HUES6 (cell line): ENCODE data around the gene COG5.

Experiments used
- H3K27ac ChIP-seq: 2 replicates; pipeline ENCODE4 v1.7.0; 2013; ENCODE audit warnings: low read depth, mild to moderate bottlenecking, low read length, inconsistent platforms
- H3K27me3 ChIP-seq: 2 replicates; pipeline ENCODE4 v1.6.1; 2013; ENCODE audit warnings: low read length; ENCODE audit not compliant: control insufficient read depth, insufficient read depth
- H3K36me3 ChIP-seq: 2 replicates; pipeline ENCODE4 v1.6.1; 2013; ENCODE audit warnings: low read length; ENCODE audit not compliant: control insufficient read depth, insufficient read depth
- H3K4me1 ChIP-seq: 2 replicates; pipeline ENCODE4 v1.6.1; 2013; ENCODE audit warnings: low read length; ENCODE audit not compliant: control insufficient read depth, insufficient read depth
- H3K4me3 ChIP-seq: 2 replicates; pipeline ENCODE4 v1.5.1; 2013; ENCODE audit warnings: low read depth, low read length
- H3K9ac ChIP-seq: one replicate; pipeline ENCODE4 v1.6.1; 2013; ENCODE audit warnings: mild to moderate bottlenecking, low read length
- H3K9me3 ChIP-seq: 2 replicates; pipeline ENCODE4 v1.6.1; 2013; ENCODE audit warnings: low read depth, low read length; ENCODE audit not compliant: control insufficient read depth, insufficient read depth

COG5 gene

DNA sequence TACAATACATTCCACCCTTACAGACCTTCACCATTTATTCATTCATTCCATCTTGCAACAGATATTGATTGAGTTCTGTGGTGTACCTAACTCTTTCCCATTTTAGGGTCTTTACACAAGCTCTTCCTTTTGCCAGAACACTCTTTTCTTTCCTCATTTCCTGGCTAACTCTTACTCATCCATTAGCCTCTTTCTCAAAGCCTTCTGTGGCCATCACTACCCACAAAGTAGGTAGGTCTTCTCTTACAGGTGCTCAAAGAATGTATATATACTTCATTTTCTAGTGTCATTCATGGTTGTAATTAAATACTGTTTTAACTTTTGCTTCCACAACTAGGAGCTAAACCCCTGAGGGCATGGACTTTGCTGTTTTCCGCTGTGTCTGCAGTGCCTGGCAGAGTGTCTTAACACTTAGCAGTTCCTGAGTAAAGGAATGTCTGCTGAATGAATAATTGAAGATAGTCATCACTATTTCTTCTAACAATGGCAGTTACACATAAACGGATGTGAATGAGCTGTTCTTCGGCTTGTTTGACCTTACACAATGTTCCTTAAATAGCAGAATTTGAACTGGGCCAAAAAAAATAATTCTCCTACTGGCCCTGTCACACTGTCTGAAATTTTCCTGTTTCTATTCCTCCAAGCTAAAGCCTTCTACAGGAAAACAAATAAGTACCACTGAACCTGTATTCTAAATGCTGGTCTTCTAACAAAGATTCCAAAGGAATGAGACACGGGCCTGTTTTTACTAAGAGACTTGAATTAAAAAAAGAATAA lies 31.4 kb upstream of the COG5 start:
- Histone ChIP-seq H3K27me3 (no peaks in the 10 kb centered on the region), H3K27ac (no peak overlapping the region), H3K9me3 (no peaks in the 10 kb centered on the region), H3K9ac (no peak overlapping the region), H3K4me1 (no peaks in the 10 kb centered on the region; the same call in 1 of the 2 replicates), H3K36me3 (peaks cover 5% of the 10 kb centered on the region; the same call in 1 of the 2 replicates), H3K4me3 (no peak overlapping the region)

DNA sequence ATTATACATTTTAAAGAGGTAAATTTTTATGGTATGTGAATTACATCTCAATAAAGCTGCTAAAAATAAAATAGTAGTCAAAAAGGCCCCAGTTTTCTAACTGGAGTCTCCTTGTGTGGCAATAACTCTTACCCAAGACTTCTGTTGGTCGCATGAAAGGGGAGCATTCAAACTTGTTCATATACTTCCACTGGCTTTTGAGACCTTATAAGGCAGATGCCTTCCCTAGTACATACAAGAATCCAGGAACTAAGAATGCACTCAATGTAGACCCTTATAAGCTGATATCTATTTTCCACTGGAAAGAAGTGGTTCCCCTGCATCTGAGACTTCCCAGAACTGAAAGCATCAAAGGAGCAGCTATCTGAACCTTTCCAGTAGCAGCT lies 29.3 kb upstream of the COG5 start:
- Histone ChIP-seq H3K9me3 (peaks cover 7% of the 10 kb centered on the region; the same call in 1 of the 2 replicates), H3K36me3 (peaks cover 5% of the 10 kb centered on the region; the same call in 1 of the 2 replicates), H3K4me3 (no peak overlapping the region), H3K27ac (no peak overlapping the region), H3K4me1 (no peaks in the 10 kb centered on the region; the same call in 1 of the 2 replicates), H3K9ac (no peak overlapping the region), H3K27me3 (no peaks in the 10 kb centered on the region)

DNA sequence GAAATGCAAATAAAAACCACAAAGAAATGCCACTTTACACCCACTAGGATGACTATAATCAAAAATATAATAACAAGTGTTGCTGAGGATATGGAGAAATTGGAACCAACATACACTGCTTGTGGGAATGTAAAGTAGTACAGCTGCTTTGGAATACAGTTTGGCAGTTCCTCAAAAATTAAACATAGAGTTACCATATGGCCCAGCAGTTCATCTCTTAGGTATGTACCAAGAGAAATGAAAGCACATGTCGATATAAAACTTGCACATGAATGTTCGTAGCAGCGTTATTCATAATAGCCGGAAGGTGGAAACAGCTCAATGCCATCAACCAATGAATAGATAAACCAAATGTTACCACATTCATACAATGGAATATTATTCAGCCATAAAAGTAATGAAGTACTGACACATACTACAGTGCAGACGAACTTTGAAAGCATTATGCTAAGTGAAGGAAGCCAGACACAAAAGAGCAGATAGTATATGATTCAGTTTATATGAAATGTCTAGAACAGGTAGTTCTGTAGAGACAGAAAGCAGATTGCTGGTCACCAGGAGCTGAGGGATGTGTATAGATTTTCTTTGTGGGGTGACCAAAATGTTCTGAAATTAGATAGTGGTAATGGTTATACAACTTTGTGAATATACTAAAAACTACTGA lies 28.8 kb upstream of the COG5 start:
- no peak overlapping the region for H3K4me3 ChIP-seq

DNA sequence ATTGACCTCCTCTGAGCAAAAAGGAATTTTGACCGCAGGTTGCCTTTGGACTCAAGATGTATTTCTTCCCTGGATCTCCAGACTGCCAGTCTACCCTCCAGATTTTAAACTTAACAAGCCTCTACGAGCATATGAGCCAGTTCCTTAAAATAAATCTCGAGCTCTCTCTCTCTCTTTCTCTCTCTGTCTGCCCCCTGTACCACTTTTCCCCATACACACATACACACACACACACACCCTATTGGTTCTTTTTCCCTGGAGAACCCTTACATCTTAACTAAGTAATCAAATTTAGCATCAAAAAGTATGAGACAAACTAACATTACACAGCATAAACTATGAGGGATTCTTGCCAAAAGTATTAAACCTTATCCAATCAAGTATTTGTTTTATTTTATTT lies 27.7 kb upstream of the COG5 start:
- no peak overlapping the region for H3K4me3 ChIP-seq
- peaks cover 7% of the 10 kb centered on the region; the same call in 1 of the 2 replicates for H3K9me3 ChIP-seq
- H3K4me1 ChIP-seq = no peaks in the 10 kb centered on the region
- no peaks in the 10 kb centered on the region for H3K27me3 ChIP-seq
- peaks cover 9% of the 10 kb centered on the region for H3K36me3 ChIP-seq
- no peak overlapping the region for H3K27ac ChIP-seq
- H3K9ac ChIP-seq = no peak overlapping the region

More for the DNA sequence above, 28.8 kb upstream of the COG5 start:
- Histone ChIP-seq H3K27me3 (no peaks in the 10 kb centered on the region), H3K4me1 (no peaks in the 10 kb centered on the region; the same call in 1 of the 2 replicates), H3K27ac (no peak overlapping the region), H3K36me3 (peaks cover 5% of the 10 kb centered on the region; the same call in 1 of the 2 replicates), H3K9ac (no peak overlapping the region), H3K9me3 (peaks cover 7% of the 10 kb centered on the region; the same call in 1 of the 2 replicates)

DNA sequence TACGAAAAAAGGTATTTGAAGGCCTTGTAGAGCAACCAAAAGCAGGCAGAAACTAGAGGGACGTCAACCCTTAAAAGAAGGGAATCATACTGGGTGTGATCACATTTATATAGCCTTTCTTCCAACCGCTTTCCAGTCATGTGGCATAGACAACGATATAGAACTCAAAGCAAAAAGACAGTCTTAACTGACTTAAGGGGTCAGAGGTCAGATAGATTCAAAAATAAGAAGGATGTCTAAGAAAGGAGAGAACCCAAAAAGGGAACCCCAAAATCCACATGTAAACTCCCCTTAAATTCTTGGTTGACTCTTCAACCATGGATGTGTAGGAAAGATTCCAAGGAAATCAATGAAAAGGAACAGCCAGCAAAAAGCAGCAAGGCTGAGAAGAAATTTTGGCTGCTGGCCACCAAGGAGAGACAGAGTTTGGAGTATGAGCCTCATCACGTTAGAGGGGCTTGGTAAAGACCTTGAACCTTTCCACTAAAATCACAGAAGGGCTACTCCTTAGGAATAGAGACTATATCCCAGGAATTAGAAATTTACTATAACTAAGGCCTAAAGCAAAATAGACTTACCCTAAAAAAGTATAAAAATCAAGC lies 24.9 kb upstream of the COG5 start:
- Histone ChIP-seq H3K9ac (no peak overlapping the region), H3K4me1 (no peaks in the 10 kb centered on the region), H3K27ac (no peak overlapping the region), H3K36me3 (peaks cover 10% of the 10 kb centered on the region), H3K9me3 (peaks cover 7% of the 10 kb centered on the region; the same call in 1 of the 2 replicates), H3K4me3 (no peak overlapping the region), H3K27me3 (no peaks in the 10 kb centered on the region)

DNA sequence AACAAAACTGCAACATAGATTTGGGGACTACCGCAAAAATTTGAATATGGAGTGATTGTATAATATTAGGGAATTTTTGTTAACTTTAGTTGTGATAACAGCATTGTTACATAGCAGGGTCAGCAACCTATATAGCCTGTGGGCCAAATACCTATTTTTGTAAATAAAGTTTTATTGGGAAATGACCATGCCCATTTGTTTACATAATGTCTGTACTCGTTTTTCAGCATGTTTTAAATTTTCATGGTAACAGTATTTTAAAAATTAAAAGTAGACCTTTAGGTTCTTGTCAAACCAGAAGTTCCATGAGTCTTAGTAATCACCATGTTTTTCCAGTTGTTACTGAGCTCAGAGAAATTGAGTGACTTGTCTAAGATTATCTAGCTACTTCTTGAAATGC lies 21.0 kb upstream of the COG5 start:
- no peak overlapping the region for H3K27ac ChIP-seq
- H3K36me3 ChIP-seq = peaks cover 10% of the 10 kb centered on the region
- no peaks in the 10 kb centered on the region for H3K27me3 ChIP-seq

DNA sequence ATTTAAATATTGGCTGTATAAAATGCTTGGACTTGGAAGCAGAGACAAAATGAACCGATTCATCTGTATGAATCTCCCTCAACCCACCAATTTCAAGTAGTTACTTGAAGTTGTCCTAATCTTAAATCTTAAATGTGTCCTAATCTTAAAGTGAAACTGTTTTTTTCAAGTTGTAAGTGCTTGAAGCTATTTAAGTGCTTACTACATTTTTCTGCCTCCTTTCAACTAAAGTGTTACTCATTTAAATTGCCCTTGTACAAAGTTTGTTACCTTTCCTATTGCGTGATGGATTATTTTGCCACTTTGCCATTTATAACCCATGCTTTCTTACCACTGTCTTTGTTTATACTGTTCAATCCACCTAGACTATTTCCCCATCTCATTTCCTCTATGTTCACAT lies 19.2 kb upstream of the COG5 start:
- no peak overlapping the region for H3K9ac ChIP-seq
- H3K4me1 ChIP-seq = no peaks in the 10 kb centered on the region
- no peak overlapping the region for H3K27ac ChIP-seq
- no peaks in the 10 kb centered on the region for H3K27me3 ChIP-seq
- H3K36me3 ChIP-seq = peaks cover 10% of the 10 kb centered on the region
- no peaks in the 10 kb centered on the region for H3K9me3 ChIP-seq
- no peak overlapping the region for H3K4me3 ChIP-seq

More for the DNA sequence above, 21.0 kb upstream of the COG5 start:
- Histone ChIP-seq H3K9ac (no peak overlapping the region), H3K9me3 (peaks cover 7% of the 10 kb centered on the region; the same call in 1 of the 2 replicates), H3K4me1 (no peaks in the 10 kb centered on the region), H3K4me3 (no peak overlapping the region)

DNA sequence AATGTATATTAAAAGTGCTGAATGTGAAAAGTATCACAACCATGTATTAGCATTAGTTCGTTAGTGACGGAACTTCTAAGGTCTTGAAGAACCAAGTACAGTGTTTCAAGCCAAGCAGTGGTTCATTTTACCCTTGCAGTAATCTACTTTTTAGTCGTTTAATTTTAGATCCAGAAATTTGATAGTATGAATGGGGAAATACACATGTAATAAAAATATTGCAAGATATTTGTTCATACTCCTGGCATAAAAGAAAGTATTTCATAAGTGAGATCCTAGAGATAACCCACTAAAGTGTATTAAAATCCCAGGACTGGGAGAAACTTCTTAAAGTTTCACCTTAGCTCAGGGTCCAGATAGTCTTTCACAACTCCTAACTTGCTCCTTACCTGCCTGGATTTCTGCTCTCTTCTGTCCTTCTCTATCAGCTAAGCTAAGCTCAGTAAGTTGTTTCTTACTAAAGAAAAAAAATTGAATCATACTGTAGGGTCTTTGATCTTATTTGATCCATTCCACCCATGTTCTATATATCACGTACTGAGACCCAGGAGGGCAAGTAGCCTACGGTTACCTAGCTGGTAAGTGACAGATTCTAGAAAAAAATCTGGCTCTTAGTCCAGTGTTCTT lies 17.8 kb upstream of the COG5 start:
- Histone ChIP-seq H3K9me3 (no peaks in the 10 kb centered on the region), H3K9ac (no peak overlapping the region), H3K36me3 (peaks cover 13% of the 10 kb centered on the region), H3K4me3 (no peak overlapping the region), H3K27me3 (no peaks in the 10 kb centered on the region), H3K27ac (no peak overlapping the region), H3K4me1 (no peaks in the 10 kb centered on the region)

DNA sequence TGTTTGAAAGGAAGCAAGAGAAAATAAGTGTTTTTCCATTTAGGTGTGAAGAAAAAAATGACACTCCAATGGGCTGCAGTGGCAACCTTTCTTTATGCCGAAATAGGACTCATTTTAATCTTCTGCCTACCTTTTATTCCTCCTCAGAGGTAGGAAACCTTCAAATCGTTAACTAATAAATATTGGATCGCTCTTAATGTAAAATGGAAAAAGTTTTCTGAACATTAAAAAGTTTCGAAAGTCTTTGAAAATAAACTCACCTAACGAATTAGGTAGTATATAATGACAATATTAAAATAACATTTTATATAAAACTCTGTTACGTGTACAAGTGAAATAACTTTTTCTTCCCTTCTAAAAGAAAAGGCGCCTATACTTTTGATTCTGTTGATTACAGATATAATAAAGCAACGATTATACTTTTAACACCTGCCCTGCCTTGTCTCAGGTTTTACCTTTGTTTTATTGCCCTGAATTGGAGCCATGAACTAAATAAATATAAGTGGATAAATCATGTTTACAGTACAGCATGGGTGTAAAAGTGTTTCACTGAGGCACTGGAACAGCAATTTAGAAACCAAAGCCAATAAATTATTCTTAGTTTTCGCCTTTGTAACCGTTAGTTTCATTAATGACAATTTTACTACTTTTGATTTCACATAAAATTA lies 17.1 kb upstream of the COG5 start:
- H3K4me1 ChIP-seq = no peaks in the 10 kb centered on the region
- no peaks in the 10 kb centered on the region for H3K27me3 ChIP-seq
- no peaks in the 10 kb centered on the region for H3K9me3 ChIP-seq
- peak overlapping the region; percentile 76 for H3K9ac ChIP-seq
- H3K36me3 ChIP-seq = peaks cover 18% of the 10 kb centered on the region
- no peak overlapping the region for H3K27ac ChIP-seq
- peak overlapping the region; percentile 90 for H3K4me3 ChIP-seq

DNA sequence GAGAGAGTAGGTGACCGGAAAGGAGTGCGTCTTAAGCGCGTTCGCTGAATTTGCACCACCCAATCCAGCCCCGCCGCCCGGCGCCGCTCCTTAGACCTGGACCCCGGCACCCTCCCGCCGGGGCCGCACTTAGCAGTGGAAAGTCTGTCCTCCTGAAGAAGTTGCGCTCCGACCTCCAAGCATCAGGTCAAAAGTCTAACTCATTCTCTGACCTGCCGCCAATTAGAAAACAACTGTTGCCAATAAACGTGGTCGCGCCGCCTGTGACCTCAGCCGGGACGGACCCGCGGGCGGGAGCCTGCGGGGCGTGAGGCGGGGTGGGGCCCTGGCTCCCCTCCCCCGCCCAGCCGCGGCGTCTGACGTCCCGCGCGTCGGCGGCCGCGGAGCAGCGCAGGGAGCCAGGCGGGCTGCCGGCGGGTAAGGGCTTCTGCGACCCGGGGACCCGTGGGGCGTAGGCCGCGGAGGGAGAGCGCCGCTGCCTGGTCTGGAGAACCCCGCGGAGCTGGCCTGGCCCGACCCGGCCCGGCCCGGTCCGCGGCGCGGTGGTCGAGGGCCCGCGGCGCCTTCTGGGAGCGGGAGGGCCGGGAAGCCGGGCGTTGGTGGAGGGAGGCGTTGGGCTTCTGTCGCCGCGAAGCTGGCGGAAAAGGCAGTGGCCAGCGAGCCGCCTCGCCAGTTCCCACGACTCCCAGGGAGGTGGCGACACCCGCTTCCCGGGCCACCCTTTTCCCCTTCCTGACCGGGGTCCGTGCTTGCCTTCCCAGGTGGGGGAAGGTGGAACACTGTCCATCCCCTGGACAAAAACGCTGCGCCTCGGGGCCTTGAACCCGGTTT lies 16.4 kb upstream of the COG5 start, which contains the start of gene BCAP29:
Gene BCAP29 (plus strand): TSS at position 362 of the 831 bp plus-strand sequence. CDS start 527 bp downstream, outside the sequence.
- Histone ChIP-seq H3K27me3 (no peaks in the 10 kb centered on the region), H3K4me1 (no peaks in the 10 kb centered on the region), H3K36me3 (peaks cover 24% of the 10 kb centered on the region), H3K9ac (peak within 1 kb of the TSS; percentile 76), H3K9me3 (no peaks in the 10 kb centered on the region), H3K27ac (peak within 1 kb of the TSS; percentile 8; the same call in 1 of the 2 replicates), H3K4me3 (peak within 1 kb of the TSS; percentile 90)
